H1 (cell line): ENCODE data around the gene C1QL1. TPM values are rescaled to one million over a fixed set of nuclear protein-coding genes. Genes with fewer than 3 reads are reported as not detected.

Experiments used
- CTCF ChIA-PET: fragments of 300-600 bp; sonication (Branson Sonifier 250); formaldehyde crosslinking; loops from one replicate; lab custom pipeline; 2021; ENCODE audit not compliant: partially characterized antibody; lab: Charles Lee
- POLR2A ChIA-PET: fragments of 300-600 bp; sonication (Branson Sonifier 250); formaldehyde crosslinking; loops from one replicate; lab custom pipeline; 2021; ENCODE audit warnings: inconsistent platforms; ENCODE audit not compliant: partially characterized antibody; lab: Charles Lee
- DNase-seq, 2 experiments: peaks; one replicate each; pipeline versions ENCODE4 v3.0.0 to v3.0.0-alpha.2; 2010 to 2022; ENCODE audit warnings: low spot score in 2 of 2, low read depth in 1 of 2, mixed read lengths in 1 of 2
- FAIRE-seq: peaks from 2 replicates; lab custom pipeline; 2011; peaks lifted over from hg19 to GRCh38; lab: Jason Lieb, UNC
- H2AFZ ChIP-seq: 2 replicates; pipeline ENCODE4 v1.8.1; 2012; ENCODE audit warnings: low read length, inconsistent platforms
- H2AK5ac ChIP-seq: 2 replicates; pipeline ENCODE4 v1.6.1; 2013; ENCODE audit warnings: low read depth, low read length
- H2BK120ac ChIP-seq: replicated peaks from 2 replicates; pipeline ENCODE3; 2013; ENCODE audit warnings: low read depth, low read length, inconsistent platforms
- H2BK12ac ChIP-seq: 2 replicates; pipeline ENCODE4 v1.6.1; 2013; ENCODE audit warnings: low read depth, low read length
- H2BK15ac ChIP-seq: 2 replicates; pipeline ENCODE4 v1.6.1; 2013; ENCODE audit warnings: low read length
- H2BK20ac ChIP-seq: 2 replicates; pipeline ENCODE4 v1.6.1; 2013; ENCODE audit warnings: low read length
- H2BK5ac ChIP-seq: 2 replicates; pipeline ENCODE4 v1.6.1; 2013; ENCODE audit warnings: low read depth, low read length
- H3K14ac ChIP-seq: 2 replicates; pipeline ENCODE4 v1.6.1; 2013; ENCODE audit warnings: inconsistent platforms; ENCODE audit not compliant: insufficient read length
- H3K18ac ChIP-seq: 2 replicates; pipeline ENCODE4 v1.6.1; 2013; ENCODE audit warnings: low read length; ENCODE audit errors: extremely low read depth
- H3K23ac ChIP-seq: 2 replicates; pipeline ENCODE4 v1.6.1; 2013; ENCODE audit warnings: inconsistent platforms; ENCODE audit not compliant: insufficient read length
- H3K23me2 ChIP-seq: 2 replicates; pipeline ENCODE4 v1.6.1; 2013; ENCODE audit warnings: low read depth, low read length
- H3K27ac ChIP-seq: 2 replicates; pipeline ENCODE4 v1.6.1; 2011; ENCODE audit warnings: low read depth, low read length, inconsistent platforms
- H3K27me3 ChIP-seq, 4 experiments: replicated peaks in 1 of 4; 1 replicate in 1 of 4; 2 replicates in 3 of 4; pipeline versions ENCODE4 v1.6.1 to v1.8.1; 2011 to 2013; ENCODE audit warnings: low read length in 3 of 4, mild to moderate bottlenecking in 3 of 4, inconsistent platforms in 2 of 4, mixed read lengths in 2 of 4, moderate library complexity in 1 of 4; ENCODE audit not compliant: control insufficient read depth in 3 of 4, insufficient read depth in 3 of 4; ENCODE audit errors: extremely low read depth in 1 of 4
- H3K36me3 ChIP-seq, 4 experiments: 2 replicates each; pipeline versions ENCODE4 v1.6.1 to v1.8.1; 2011 to 2013; ENCODE audit warnings: mild to moderate bottlenecking in 4 of 4, low read length in 3 of 4, moderate library complexity in 2 of 4, control low read depth in 1 of 4, inconsistent platforms in 1 of 4; ENCODE audit not compliant: insufficient read depth in 4 of 4, control insufficient read depth in 2 of 4
- H3K4ac ChIP-seq: replicated peaks from 2 replicates; pipeline ENCODE3; 2013; ENCODE audit warnings: low read length, low read depth, mixed read lengths, inconsistent platforms; ENCODE audit not compliant: insufficient read length
- H3K4me1 ChIP-seq, 4 experiments: replicated peaks in 1 of 4; 1 replicate in 1 of 4; 2 replicates in 3 of 4; pipeline versions ENCODE4 v1.6.1 to v1.8.1; 2011 to 2013; ENCODE audit warnings: low read length in 3 of 4, inconsistent platforms in 2 of 4, mixed read lengths in 1 of 4; ENCODE audit not compliant: insufficient read depth in 4 of 4, control insufficient read depth in 3 of 4
- H3K4me2 ChIP-seq, 2 experiments: 2 replicates each; pipeline versions ENCODE4 v1.6.1 to v1.8.1; 2011 to 2013; ENCODE audit warnings: low read depth in 2 of 2, low read length in 2 of 2, control low read depth in 1 of 2, inconsistent platforms in 1 of 2, mild to moderate bottlenecking in 1 of 2; ENCODE audit not compliant: insufficient read depth in 1 of 2
- H3K4me3 ChIP-seq, 4 experiments: fragments of 200-600, 300-600 bp in 1 of 4; sonication (generic), shearing (Covaris generic), sonication (Bioruptor Twin) in 1 of 4; 2 replicates each; pipeline versions ENCODE4 v1.5.1 to v1.8.1; 2011 to 2016; ENCODE audit warnings: low read length in 4 of 4, low read depth in 3 of 4, control low read depth in 2 of 4, inconsistent platforms in 2 of 4, mild to moderate bottlenecking in 2 of 4, mixed read lengths in 1 of 4, moderate library complexity in 1 of 4; ENCODE audit not compliant: insufficient read depth in 2 of 4; ENCODE audit errors: extremely low read depth in 1 of 4
- H3K56ac ChIP-seq: replicated peaks from 2 replicates; pipeline ENCODE3; 2013; ENCODE audit warnings: low read depth, mild to moderate bottlenecking, mixed read lengths, low read length, inconsistent platforms; ENCODE audit not compliant: insufficient read length
- H3K79me1 ChIP-seq: 2 replicates; pipeline ENCODE4 v1.6.1; 2013; ENCODE audit warnings: low read depth, low read length, control low read depth
- H3K79me2 ChIP-seq, 2 experiments: 2 replicates each; pipeline versions ENCODE4 v1.6.1 to v1.8.1; 2012 to 2013; ENCODE audit warnings: low read length in 2 of 2, mild to moderate bottlenecking in 2 of 2, inconsistent platforms in 1 of 2; ENCODE audit not compliant: insufficient read depth in 2 of 2, control insufficient read depth in 1 of 2
- H3K9ac ChIP-seq, 4 experiments: replicated peaks in 1 of 4; 1 replicate in 1 of 4; 2 replicates in 3 of 4; pipeline versions ENCODE4 v1.6.1 to v1.8.1; 2011 to 2013; ENCODE audit warnings: low read depth in 3 of 4, low read length in 3 of 4, control low read depth in 2 of 4, mild to moderate bottlenecking in 2 of 4, moderate library complexity in 2 of 4, inconsistent platforms in 1 of 4; ENCODE audit errors: extremely low read depth in 1 of 4
- H3K9me3 ChIP-seq, 2 experiments: 2 replicates each; pipeline versions ENCODE4 v1.6.1 to v1.8.1; 2012 to 2013; ENCODE audit warnings: mild to moderate bottlenecking in 2 of 2, moderate library complexity in 2 of 2, control low read depth in 1 of 2, inconsistent platforms in 1 of 2, low read depth in 1 of 2, low read length in 1 of 2, mixed read lengths in 1 of 2; ENCODE audit not compliant: insufficient read depth in 2 of 2
- H4K20me1 ChIP-seq, 2 experiments: replicated peaks in 1 of 2; 2 replicates each; pipeline versions ENCODE3 to v1.8.1; 2011 to 2013; ENCODE audit warnings: inconsistent platforms in 2 of 2, low read length in 2 of 2, mild to moderate bottlenecking in 1 of 2; ENCODE audit not compliant: insufficient read depth in 2 of 2, control insufficient read depth in 1 of 2
- H4K5ac ChIP-seq: 2 replicates; pipeline ENCODE4 v1.6.1; 2013; ENCODE audit warnings: low read length, low read depth, mixed read lengths, inconsistent platforms; ENCODE audit not compliant: insufficient read length
- H4K8ac ChIP-seq: 2 replicates; pipeline ENCODE4 v1.8.0; 2013; ENCODE audit warnings: mild to moderate bottlenecking, moderate library complexity, low read length, inconsistent platforms; ENCODE audit not compliant: insufficient read depth; ENCODE audit errors: extremely low read depth
- H4K91ac ChIP-seq: replicated peaks from 2 replicates; pipeline ENCODE3; 2013; ENCODE audit warnings: low read length, mixed read lengths, inconsistent platforms; ENCODE audit not compliant: insufficient read length
- ATF3 ChIP-seq: IDR thresholded peaks from 2 replicates; pipeline ENCODE4 v1.6.1; 2011; ENCODE audit warnings: low read depth, mild to moderate bottlenecking, low read length; ENCODE audit not compliant: insufficient read depth
- BACH1 ChIP-seq: IDR thresholded peaks from 2 replicates; pipeline ENCODE4 v1.6.1; 2012; ENCODE audit warnings: low read length, improper control_type of control experiment
- CBX8 ChIP-seq: fragments of 300-800, 300-1000 bp; sonication (generic); IDR thresholded peaks from 2 replicates; pipeline ENCODE4 v1.7.1; 2016; ENCODE audit warnings: low read depth, low read length, borderline replicate concordance
- EGR1 ChIP-seq: IDR thresholded peaks from 2 replicates; pipeline ENCODE4 v1.6.1; 2011; ENCODE audit warnings: low read depth, low read length, borderline replicate concordance
- EP300 ChIP-seq, 2 experiments: IDR thresholded peaks; 1 replicate in 1 of 2; 2 replicates in 1 of 2; pipeline ENCODE4 v1.6.1; 2011 to 2012; ENCODE audit warnings: low read depth in 2 of 2, low read length in 2 of 2, mild to moderate bottlenecking in 2 of 2, borderline replicate concordance in 1 of 2, inconsistent platforms in 1 of 2, moderate library complexity in 1 of 2
- NANOG ChIP-seq: IDR thresholded peaks from 2 replicates; pipeline ENCODE4 v1.6.1; 2011; ENCODE audit warnings: low read length, low read depth, mild to moderate bottlenecking, inconsistent platforms; ENCODE audit not compliant: insufficient read depth, poor library complexity, severe bottlenecking
- RNF2 ChIP-seq: fragments of 200-900, 300-1000 bp; sonication (generic); IDR thresholded peaks from 2 replicates; pipeline ENCODE4 v1.7.1; 2016; ENCODE audit warnings: borderline replicate concordance, low read depth, mild to moderate bottlenecking, antibody characterized with exemption, low read length; ENCODE audit not compliant: poor library complexity, severe bottlenecking; ENCODE audit errors: missing control alignments
- SIN3A ChIP-seq, 2 experiments: IDR thresholded peaks in 1 of 2; conservative IDR thresholded peaks in 1 of 2; 2 replicates each; pipeline ENCODE4 v1.6.1; 2011 to 2012; ENCODE audit warnings: low read length in 2 of 2, improper control_type of control experiment in 1 of 2, low read depth in 1 of 2, mild to moderate bottlenecking in 1 of 2
- SUZ12 ChIP-seq: fragments of 200-600 bp; sonication (generic); IDR thresholded peaks from 2 replicates; pipeline ENCODE4 v1.6.1; 2012; ENCODE audit warnings: mild to moderate bottlenecking, inconsistent platforms, low read length, moderate library complexity, mixed read lengths
- WGBS, 2 experiments: shearing (Covaris generic) in 1 of 2; methylation state at CpG; one replicate each; pipeline versions ENCODE4 v1.1.6 to v1.1.7; 2013 to 2015; ENCODE audit warnings: low lambda C conversion rate in 2 of 2, mixed read lengths in 2 of 2, inconsistent platforms in 1 of 2, low coverage in 1 of 2, missing lambda C conversion rate in 1 of 2; ENCODE audit not compliant: insufficient replicate concordance in 2 of 2, insufficient coverage in 1 of 2, insufficient read length in 1 of 2; ENCODE audit errors: extremely low coverage in 1 of 2, missing lambda C conversion rate in 1 of 2; 5-methylcytosine and 5-hydroxymethylcytosine counted together
- polyA plus RNA-seq, 7 experiments: library from polyadenylated mRNA; depleted of rRNA in 3 of 7; stranded (reverse) in 5 of 7; unstranded in 2 of 7; fragments of >200 nt in 5 of 7; fragments of 200-250 nt in 2 of 7; gene quantifications; 1 replicate in 5 of 7; 2 replicates in 1 of 7; 4 replicates in 1 of 7; pipeline versions ENCODE4 v1.2.1 to v1.2.3, GENCODE V29; 2011 to 2013; ENCODE audit warnings: missing spikeins in 2 of 7, mixed read lengths in 2 of 7
- total RNA-seq: library from RNA; stranded (reverse); fragmentation: NEBNext Ultra II Directional; extraction: Animal tissue kit (Norgen Biotek cat#: 25700); gene quantifications from 2 replicates; pipeline ENCODE4 v1.2.1, GENCODE V29; 2021

C1QL1 gene
- total and polyA plus RNA-seq, 2 of the 8 experiments (the other 6 are each of a cell fraction or from before 2014, with no cell fraction given), result 7.6 to 10.5 TPM

DNA sequence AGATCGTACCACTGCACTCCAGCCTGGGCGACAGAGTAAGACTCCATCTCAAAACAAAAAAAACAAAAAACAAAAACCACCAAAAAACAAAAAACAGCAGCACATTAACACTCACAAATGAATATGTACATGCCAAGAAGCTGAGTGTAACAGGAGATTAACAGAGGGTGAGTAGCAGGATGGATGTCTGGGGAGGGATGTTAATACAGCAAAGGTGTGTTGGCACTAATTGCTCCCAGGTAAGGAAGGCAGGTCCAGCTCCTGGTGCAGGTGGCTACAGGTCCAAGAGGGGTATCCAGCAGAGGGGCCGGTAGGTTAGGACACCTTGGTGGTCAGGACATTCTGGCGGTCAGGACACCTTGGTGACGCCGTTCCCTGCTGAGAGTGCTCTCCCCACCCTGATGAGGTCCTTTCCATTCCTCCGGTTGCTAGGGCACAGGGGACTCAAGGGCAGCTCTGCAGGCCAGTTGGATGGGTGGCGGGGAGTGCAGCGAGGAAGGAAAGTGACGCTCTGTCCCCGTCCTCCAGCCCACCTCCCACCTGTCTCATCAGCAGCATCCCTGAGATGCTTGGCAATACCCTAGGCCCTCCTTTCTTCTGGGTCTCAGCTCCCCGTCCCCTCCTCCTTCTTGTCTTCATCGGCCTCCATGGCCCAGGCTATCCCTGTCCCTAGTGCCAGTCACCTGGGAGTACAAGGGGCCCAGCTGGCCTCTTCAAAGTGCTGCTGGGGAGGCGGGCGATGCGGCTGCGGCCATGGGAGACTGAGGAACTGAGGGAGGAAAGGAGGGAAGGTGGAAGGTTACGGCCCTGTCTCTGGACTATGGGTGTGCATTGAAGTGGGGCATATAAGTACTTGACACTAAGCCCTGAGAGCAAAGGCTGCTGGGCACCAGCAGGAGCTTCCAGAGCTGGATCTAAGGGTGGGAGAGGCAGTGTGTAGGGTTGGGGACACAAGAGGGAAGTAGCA, 42.1 kb downstream of the C1QL1 start:
- no peak overlapping the region for H3K18ac ChIP-seq
- no peak overlapping the region for H3K27ac ChIP-seq
- H3K79me1 ChIP-seq, result no peaks in the 10 kb centered on the region
- no peak overlapping the region for H3K56ac ChIP-seq
- peaks cover 18 to 43% (median 38%) of the 10 kb centered on the region in 4 experiments for H3K36me3 ChIP-seq
- no peak overlapping the region for H4K5ac ChIP-seq
- FAIRE-seq (no peak), DNase-seq (no peak)
- H2BK15ac ChIP-seq, result no peak overlapping the region
- ChIA-PET POLR2A (interaction anchor here (0.6 to 2.0 kb wide), 6 partner anchors 9 to 150 kb away, joined by 3 to 7 read pairs (median 4); partner anchors contain the start of gene EFTUD2), CTCF (interaction anchor here (0.7 to 13.0 kb wide), 13 partner anchors 8 to 173 kb away, joined by 3 to 243 read pairs (median 5); no protein-coding TSS in a partner anchor)
- H4K20me1 ChIP-seq, result peaks cover 0 to 2% of the 10 kb centered on the region in 2 experiments
- no peak overlapping the region for H2AFZ ChIP-seq
- no peak overlapping the region for H2BK120ac ChIP-seq
- no peak overlapping the region for H2BK20ac ChIP-seq
- H2BK5ac ChIP-seq, result no peak overlapping the region
- no peak overlapping the region for H3K14ac ChIP-seq
- H3K23me2 ChIP-seq, result no peaks in the 10 kb centered on the region
- no peak overlapping the region for H4K91ac ChIP-seq
- WGBS, 2 experiments, result 95% methylated on average over 18 of the region's 18 CpGs; no CpG with 5 or more reads in 1 of the 2 experiments
- H3K4me1 ChIP-seq, result peaks cover under 1 to 6% (median 3%) of the 10 kb centered on the region in 4 experiments
- H3K4me2 ChIP-seq, result no peak overlapping the region
- no peaks in the 10 kb centered on the region for H3K9me3 ChIP-seq
- H2AK5ac ChIP-seq, result no peak overlapping the region
- H3K4ac ChIP-seq, result no peak overlapping the region
- no peak overlapping the region for H2BK12ac ChIP-seq
- no peak overlapping the region for H4K8ac ChIP-seq
- no peak overlapping the region for H3K4me3 ChIP-seq
- no peaks in the 10 kb centered on the region for H3K27me3 ChIP-seq
- H3K79me2 ChIP-seq, result no peaks in the 10 kb centered on the region
- no peak overlapping the region for H3K23ac ChIP-seq
- H3K9ac ChIP-seq, result no peak overlapping the region
- TF ChIP-seq SUZ12 (no peak), RNF2 (no peak), CBX8 (no peak), ATF3 (no peak), NANOG (no peak), EGR1 (no peak), EP300 (IDR thresholded peaks at IDR 0.05; ENCODE audit: borderline replicate concordance in 1 of 2, low read depth in 2 of 2, low read length in 2 of 2) (no peak), BACH1 (no peak), SIN3A (conservative IDR thresholded peaks at IDR 0.05 in 1 of 2, IDR thresholded peaks at IDR 0.05 in 1 of 2; ENCODE audit: low read depth in 1 of 2, low read length in 2 of 2) (no peak)
